Left ventricle myocardium inferior (tissue), 1 donor: ENCODE data around the gene ABHD14A. TPM values are rescaled to one million over a fixed set of nuclear protein-coding genes. Genes with fewer than 3 reads are reported as not detected.

Experiments
- DNase-seq: peaks from one replicate; pipeline ENCODE4 v3.0.0-alpha.2; 2020
- H3K27ac ChIP-seq: fragments of 200-600 bp; replicated peaks from 2 replicates; pipeline ENCODE4 v1.8.0; 2021
- H3K27me3 ChIP-seq: fragments of 200-600 bp; 2 replicates; pipeline ENCODE4 v1.8.0; 2021; ENCODE audit warnings: low read depth
- H3K36me3 ChIP-seq: fragments of 200-600 bp; 2 replicates; pipeline ENCODE4 v1.8.0; 2021
- H3K4me1 ChIP-seq: fragments of 200-600 bp; 2 replicates; pipeline ENCODE4 v1.8.0; 2021
- H3K4me3 ChIP-seq: fragments of 200-600 bp; 2 replicates; pipeline ENCODE4 v1.8.0; 2021; ENCODE audit warnings: mild to moderate bottlenecking, moderate library complexity
- H3K9me3 ChIP-seq: fragments of 200-600 bp; replicated peaks from 2 replicates; pipeline ENCODE4 v1.8.0; 2021
- CTCF ChIP-seq: fragments of 200-600 bp; IDR thresholded peaks from 2 replicates; pipeline ENCODE4 v1.8.0; 2021; ENCODE audit warnings: antibody characterized with exemption, mild to moderate bottlenecking, borderline replicate concordance
- intact Hi-C: fragments of 100-400 bp; cut with micrococcal nuclease; formaldehyde crosslinking; loops from one replicate; pipeline ENCODE4 v1.11.0; 2022
- total RNA-seq: library from RNA; stranded (reverse); fragmentation: NEBNext Ultra II Directional; extraction: Animal tissue kit (Norgen Biotek cat#: 25700); gene quantifications from one replicate; pipeline ENCODE4 v1.2.1, GENCODE V29; 2021
- donor health status: DM: no; HTN: yes; CAD: no; lungs with severe emphysema.

ABHD14A gene
- total RNA-seq, 1 donor from 2014 or later, result 25.8 TPM

DNA sequence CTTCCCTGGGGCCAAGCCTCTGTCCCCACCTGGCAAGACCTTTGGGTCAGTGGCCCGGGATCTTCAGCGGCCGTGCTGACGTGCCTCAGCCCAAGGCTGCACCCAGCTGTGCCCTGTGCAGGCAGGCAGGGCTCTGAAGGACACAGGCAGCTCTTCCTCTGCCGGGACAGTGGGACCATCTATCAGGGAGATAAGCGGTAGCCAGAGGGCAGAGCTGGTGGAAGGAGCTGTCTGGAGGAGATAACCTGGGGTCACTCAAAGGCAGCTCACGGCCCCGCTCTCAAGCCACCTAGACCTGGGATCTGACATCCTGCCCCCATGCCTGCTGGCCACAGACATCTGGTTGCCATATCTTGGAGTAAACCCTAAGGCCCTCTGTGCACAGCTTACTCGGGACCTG lies 54.2 kb downstream of the ABHD14A start:
- H3K27me3 ChIP-seq, result no peaks in the 10 kb centered on the region
- H3K4me1 ChIP-seq, result peaks cover 69% of the 10 kb centered on the region
- no peak overlapping the region for H3K4me3 ChIP-seq
- DNase-seq, result no peak
- H3K27ac ChIP-seq, result peak overlapping the region; percentile 92
- no peak for TF ChIP-seq CTCF
- no peaks in the 10 kb centered on the region for H3K9me3 ChIP-seq
- intact Hi-C loops, result no loop called here
- H3K36me3 ChIP-seq, result no peaks in the 10 kb centered on the region

- H3K27me3 ChIP-seq, result no peaks in the 10 kb centered on the region
- TF ChIP-seq CTCF, result no peak
- DNase-seq, result no peak
Measured at GRCh38 chr3:52029535-52029934, 54.7 kb downstream of the ABHD14A start.

More at GRCh38 chr3:52029535-52029934, 54.7 kb downstream of the ABHD14A start:
- Histone ChIP-seq H3K4me3 (no peak overlapping the region), H3K36me3 (no peaks in the 10 kb centered on the region), H3K9me3 (no peaks in the 10 kb centered on the region), H3K27ac (peak overlapping the region; percentile 92), H3K4me1 (peaks cover 64% of the 10 kb centered on the region)
- intact Hi-C loops, result no loop called here

Other genes starting within 250 kb of the ABHD14A start
- gene IQCF6, start 195.8 kb upstream of the ABHD14A start, total RNA-seq, result not detected
- not detected for gene IQCF2, start 113.4 kb upstream of the ABHD14A start, total RNA-seq
- not detected for gene IQCF5, start 99.5 kb upstream of the ABHD14A start, total RNA-seq
- gene IQCF1, start 71.7 kb upstream of the ABHD14A start, total RNA-seq, result not detected
- gene RRP9, start 33.2 kb upstream of the ABHD14A start, total RNA-seq, result 8.6 TPM
- gene PARP3, start 32.7 kb upstream of the ABHD14A start, total RNA-seq, result 14.3 TPM
- gene GPR62, start 19.7 kb upstream of the ABHD14A start, total RNA-seq, result 0.16 TPM
- gene PCBP4, start 7.6 kb upstream of the ABHD14A start, total RNA-seq, result 73.0 TPM
- 14.6 TPM for gene ABHD14B, start 1.0 kb upstream of the ABHD14A start, total RNA-seq
- 20.2 TPM for gene ACY1, start 8.5 kb downstream of the ABHD14A start, total RNA-seq
- gene RPL29, start 20.8 kb downstream of the ABHD14A start, total RNA-seq, result 621 TPM
- gene DUSP7, start 81.5 kb downstream of the ABHD14A start, total RNA-seq, result 23.1 TPM
- gene POC1A, start 179.4 kb downstream of the ABHD14A start, total RNA-seq, result 1.2 TPM
- gene ALAS1, start 223.1 kb downstream of the ABHD14A start, total RNA-seq, result 180 TPM